Smooth muscle cell (in vitro differentiated cells): ENCODE results near the gene CSF3. TPM values are rescaled to one million over a fixed set of nuclear protein-coding genes. Genes with fewer than 3 reads are reported as not detected.

Source experiments
- DNase-seq: peaks from one replicate; lab custom pipeline; 2025; ENCODE audit not compliant: unreplicated experiment; lab: John Stamatoyannopoulos, UW
- H2AFZ ChIP-seq: fragments of 200-600 bp; sonication (generic); 2 replicates; pipeline ENCODE4 v1.6.0; 2016; ENCODE audit warnings: antibody characterized with exemption, low read depth, mild to moderate bottlenecking
- H3F3A ChIP-seq: fragments of 200-600 bp; sonication (generic); 2 replicates; pipeline ENCODE4 v1.6.0; 2017; ENCODE audit warnings: antibody characterized with exemption, low read depth
- H3K27ac ChIP-seq: fragments of 200-600 bp; sonication (generic); 2 replicates; pipeline ENCODE4 v1.5.1; 2016; ENCODE audit warnings: low read depth, mild to moderate bottlenecking
- H3K27me3 ChIP-seq: fragments of 200-600 bp; sonication (generic); 2 replicates; pipeline ENCODE4 v1.6.1; 2016; ENCODE audit warnings: low read depth, mild to moderate bottlenecking
- H3K36me3 ChIP-seq: fragments of 200-600 bp; sonication (generic); 2 replicates; pipeline ENCODE4 v1.5.1; 2016; ENCODE audit warnings: low read depth
- H3K4me1 ChIP-seq: fragments of 200-600 bp; sonication (generic); 2 replicates; pipeline ENCODE4 v1.5.1; 2016; ENCODE audit warnings: low read depth
- H3K4me2 ChIP-seq: fragments of 200-600 bp; sonication (generic); 2 replicates; pipeline ENCODE4 v1.6.0; 2016; ENCODE audit warnings: mild to moderate bottlenecking
- H3K4me3 ChIP-seq: fragments of 200-600 bp; sonication (generic); 2 replicates; pipeline ENCODE4 v1.5.1; 2016; ENCODE audit warnings: mild to moderate bottlenecking
- H3K79me2 ChIP-seq: fragments of 200-600 bp; sonication (generic); 2 replicates; pipeline ENCODE4 v1.6.0; 2016; ENCODE audit warnings: low read depth, mild to moderate bottlenecking
- H3K9ac ChIP-seq: fragments of 200-600 bp; sonication (generic); 2 replicates; pipeline ENCODE4 v1.6.0; 2016; ENCODE audit warnings: low read depth
- H3K9me3 ChIP-seq: fragments of 200-600 bp; sonication (generic); replicated peaks from 2 replicates; pipeline ENCODE4 v1.5.1; 2016; ENCODE audit warnings: low read depth
- H4K20me1 ChIP-seq: fragments of 200-600 bp; sonication (generic); 2 replicates; pipeline ENCODE4 v1.6.0; 2016; ENCODE audit warnings: low read depth
- whole genome bisulfite sequencing: methylation state at CpG from one replicate; pipeline ENCODE4 v1.1.7; 2016; ENCODE audit warnings: low lambda C conversion rate; 5-methylcytosine and 5-hydroxymethylcytosine counted together
- polyA plus RNA-seq: library from polyadenylated mRNA; unstranded; fragments of >200 nt; fragmentation: Nextera tagmentation; extraction: Ambion mirVana; gene quantifications from 2 replicates; pipeline ENCODE4 v1.2.1, GENCODE V29; 2016
- total RNA-seq: library from RNA; depleted of rRNA; stranded (reverse); fragments of >200 nt; gene quantifications from 2 replicates; pipeline ENCODE4 v1.2.3, GENCODE V29; 2014
- TF ChIP-seq, protein P1 (sequence below): fragments of 200-600 bp; sonication (generic); IDR thresholded peaks from 2 replicates; pipeline ENCODE4 v1.5.1; 2017; ENCODE audit warnings: borderline replicate concordance, mild to moderate bottlenecking, antibody characterized with exemption; ENCODE audit not compliant: insufficient read depth, poor library complexity, severe bottlenecking

Gene CSF3
- total and polyA plus RNA-seq, 2 experiments from 2014 or later, result not detected

DNA sequence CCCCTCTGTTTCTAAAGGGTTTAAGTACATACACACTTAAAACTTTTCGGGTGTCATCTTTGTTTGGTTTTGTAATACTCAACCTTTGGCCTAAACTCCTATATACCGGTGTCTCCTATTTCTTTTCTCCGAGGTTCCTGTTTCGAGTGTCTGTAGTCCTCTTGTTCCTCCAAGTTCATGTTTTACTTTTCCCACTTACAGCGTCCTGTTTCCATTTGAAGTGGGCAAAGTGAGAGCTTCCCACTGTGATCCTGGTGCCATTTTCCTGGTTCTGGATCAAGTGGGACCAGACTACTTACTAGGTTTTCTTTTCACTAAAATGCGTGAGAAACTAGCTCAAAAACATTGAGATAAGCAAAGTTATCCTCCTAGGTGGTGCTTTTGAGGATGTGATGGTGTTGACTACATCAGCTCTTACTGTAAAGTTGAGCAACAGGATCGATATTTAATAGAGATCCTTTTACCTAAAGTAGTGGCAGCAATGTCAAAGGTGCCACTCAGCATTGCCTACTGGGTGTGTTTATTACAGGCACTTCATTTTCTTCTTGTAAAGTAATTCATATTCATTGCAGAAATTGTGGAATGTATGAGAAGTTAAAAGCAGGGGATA is 33.4 kb upstream of the CSF3 start:
- H3K79me2 ChIP-seq, result peaks cover 26% of the 10 kb centered on the region
- H3K4me1 ChIP-seq, result peaks cover 19% of the 10 kb centered on the region
- peaks cover 21% of the 10 kb centered on the region for H4K20me1 ChIP-seq
- 54% methylated on average over 7 of the region's 7 CpGs for WGBS
- H3K9ac ChIP-seq, result peak overlapping the region; percentile 99
- no peaks in the 10 kb centered on the region for H3K27me3 ChIP-seq
- peak overlapping the region; percentile 88 for H3K4me2 ChIP-seq
- no peaks in the 10 kb centered on the region for H3K9me3 ChIP-seq
- H3F3A ChIP-seq, result no peaks in the 10 kb centered on the region
- H2AFZ ChIP-seq, result no peak overlapping the region
- H3K27ac ChIP-seq, result peak overlapping the region; percentile 94
- TF ChIP-seq, protein P1, sequence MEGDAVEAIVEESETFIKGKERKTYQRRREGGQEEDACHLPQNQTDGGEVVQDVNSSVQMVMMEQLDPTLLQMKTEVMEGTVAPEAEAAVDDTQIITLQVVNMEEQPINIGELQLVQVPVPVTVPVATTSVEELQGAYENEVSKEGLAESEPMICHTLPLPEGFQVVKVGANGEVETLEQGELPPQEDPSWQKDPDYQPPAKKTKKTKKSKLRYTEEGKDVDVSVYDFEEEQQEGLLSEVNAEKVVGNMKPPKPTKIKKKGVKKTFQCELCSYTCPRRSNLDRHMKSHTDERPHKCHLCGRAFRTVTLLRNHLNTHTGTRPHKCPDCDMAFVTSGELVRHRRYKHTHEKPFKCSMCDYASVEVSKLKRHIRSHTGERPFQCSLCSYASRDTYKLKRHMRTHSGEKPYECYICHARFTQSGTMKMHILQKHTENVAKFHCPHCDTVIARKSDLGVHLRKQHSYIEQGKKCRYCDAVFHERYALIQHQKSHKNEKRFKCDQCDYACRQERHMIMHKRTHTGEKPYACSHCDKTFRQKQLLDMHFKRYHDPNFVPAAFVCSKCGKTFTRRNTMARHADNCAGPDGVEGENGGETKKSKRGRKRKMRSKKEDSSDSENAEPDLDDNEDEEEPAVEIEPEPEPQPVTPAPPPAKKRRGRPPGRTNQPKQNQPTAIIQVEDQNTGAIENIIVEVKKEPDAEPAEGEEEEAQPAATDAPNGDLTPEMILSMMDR, result no peak
- H3K4me3 ChIP-seq, result peak overlapping the region; percentile 78
- H3K36me3 ChIP-seq, result no peaks in the 10 kb centered on the region
- DNase-seq, result no peak

DNA sequence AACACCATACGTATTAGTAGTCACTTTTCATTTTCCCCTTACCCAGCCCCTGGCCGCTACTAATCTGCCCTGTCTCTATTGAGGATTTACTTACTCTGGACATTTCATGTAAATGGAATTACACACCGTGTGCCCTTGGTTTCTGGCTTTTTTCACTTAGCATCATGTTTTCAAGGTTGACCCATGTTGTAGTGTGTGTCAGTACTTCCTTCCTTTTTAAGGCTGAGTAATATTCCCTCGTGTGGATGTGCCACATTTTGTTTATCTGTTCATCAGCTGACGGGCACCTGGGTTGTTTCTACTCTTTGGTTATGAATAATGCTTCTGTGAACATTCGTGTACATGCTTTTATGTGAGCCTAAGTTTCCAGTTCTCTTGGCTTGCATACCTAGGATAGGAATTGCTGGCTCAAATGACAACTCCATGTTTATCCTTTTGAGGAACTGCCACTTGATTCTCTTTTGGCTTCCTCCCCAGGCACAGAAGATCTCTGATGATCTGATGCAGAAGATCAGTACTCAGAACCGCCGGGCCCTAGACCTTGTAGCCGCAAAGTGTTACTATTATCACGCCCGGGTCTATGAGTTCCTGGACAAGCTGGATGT is 26.9 kb upstream of the CSF3 start:
- Histone ChIP-seq H3K4me2 (no peak overlapping the region), H4K20me1 (peaks cover 4% of the 10 kb centered on the region), H3K27me3 (no peaks in the 10 kb centered on the region), H2AFZ (no peak overlapping the region), H3K79me2 (peaks cover under 1% of the 10 kb centered on the region), H3K4me1 (no peaks in the 10 kb centered on the region), H3K27ac (no peak overlapping the region), H3K36me3 (peaks cover 16% of the 10 kb centered on the region), H3F3A (no peaks in the 10 kb centered on the region), H3K9me3 (no peaks in the 10 kb centered on the region), H3K9ac (no peak overlapping the region), H3K4me3 (no peak overlapping the region)
- WGBS, result 97% methylated on average over 11 of the region's 11 CpGs
- no peak for DNase-seq
- TF ChIP-seq, protein P1, result no peak

DNA sequence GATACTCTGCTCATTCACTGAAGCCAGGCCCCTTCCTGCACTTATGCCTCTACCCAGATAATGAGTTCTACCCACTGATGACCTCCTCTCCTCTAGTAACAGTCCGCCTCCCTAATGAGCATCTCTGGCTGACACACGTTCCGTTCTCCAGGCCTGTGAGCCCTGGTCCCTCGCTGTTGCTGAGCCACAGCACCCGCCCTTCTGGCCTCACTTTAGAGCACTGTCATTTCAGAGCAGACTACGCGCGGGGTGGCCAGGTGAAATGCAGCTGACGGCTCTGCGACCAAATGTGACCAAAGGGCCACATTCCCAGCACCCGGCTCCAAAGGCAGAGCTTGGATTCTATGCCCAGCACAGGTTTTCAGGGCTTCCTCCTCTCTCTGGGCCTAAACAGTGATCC is 20.8 kb upstream of the CSF3 start:
- WGBS, result 97% methylated on average over 11 of the region's 11 CpGs
- DNase-seq, result no peak
- Histone ChIP-seq H3K9ac (no peak overlapping the region), H3F3A (no peaks in the 10 kb centered on the region), H3K4me1 (no peaks in the 10 kb centered on the region), H2AFZ (no peak overlapping the region), H3K36me3 (peaks cover 15% of the 10 kb centered on the region), H3K79me2 (no peaks in the 10 kb centered on the region), H4K20me1 (no peaks in the 10 kb centered on the region), H3K4me3 (no peak overlapping the region), H3K4me2 (no peak overlapping the region), H3K27ac (no peak overlapping the region), H3K27me3 (no peaks in the 10 kb centered on the region), H3K9me3 (no peaks in the 10 kb centered on the region)
- TF ChIP-seq, protein P1, result no peak

DNA sequence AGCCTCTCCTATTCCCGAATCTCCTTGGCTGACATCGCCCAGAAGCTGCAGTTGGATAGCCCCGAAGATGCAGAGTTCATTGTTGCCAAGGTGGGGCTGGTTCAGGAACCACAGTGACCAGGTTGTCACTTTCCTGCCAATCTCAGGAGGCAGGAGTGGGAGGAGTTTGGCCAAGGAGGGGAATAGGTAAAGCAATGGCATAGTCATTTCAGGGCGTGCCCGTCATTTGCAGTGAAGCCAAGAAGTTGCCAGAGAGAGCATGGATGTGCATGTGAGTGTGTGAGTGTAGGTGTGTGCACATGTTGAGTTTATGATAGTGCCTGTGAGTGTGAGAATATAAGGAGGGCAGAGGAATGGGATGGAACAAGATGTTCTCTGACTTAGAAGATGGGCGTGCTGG is 19.8 kb upstream of the CSF3 start:
- H4K20me1 ChIP-seq, result no peaks in the 10 kb centered on the region
- no peaks in the 10 kb centered on the region for H3F3A ChIP-seq
- H3K4me2 ChIP-seq, result no peak overlapping the region
- H3K36me3 ChIP-seq, result peaks cover 8% of the 10 kb centered on the region
- H3K79me2 ChIP-seq, result no peaks in the 10 kb centered on the region
- WGBS, result 97% methylated on average over 6 of the region's 6 CpGs
- no peak overlapping the region for H3K27ac ChIP-seq
- no peak overlapping the region for H3K4me3 ChIP-seq
- H2AFZ ChIP-seq, result no peak overlapping the region
- H3K27me3 ChIP-seq, result no peaks in the 10 kb centered on the region
- H3K9me3 ChIP-seq, result no peaks in the 10 kb centered on the region
- DNase-seq, result no peak
- TF ChIP-seq, protein P1, result no peak
- no peak overlapping the region for H3K9ac ChIP-seq
- no peaks in the 10 kb centered on the region for H3K4me1 ChIP-seq
